Endothelial cell of umbilical vein (primary cell): ENCODE measurements around the gene CNTNAP2.

Experiments used
- GATA2 ChIP-seq: IDR thresholded peaks from 2 replicates; pipeline ENCODE4 v1.7.0; 2011; ENCODE audit warnings: low read depth, mild to moderate bottlenecking, moderate library complexity, mixed read lengths, low read length; ENCODE audit not compliant: insufficient read length, insufficient read depth
- JUN ChIP-seq: IDR thresholded peaks from 2 replicates; pipeline ENCODE4 v1.6.1; 2011; ENCODE audit warnings: borderline replicate concordance, low read depth; ENCODE audit not compliant: insufficient read length, insufficient read depth
- MYC ChIP-seq: IDR thresholded peaks from one replicate; pipeline ENCODE4 v1.6.1; 2011; ENCODE audit warnings: mild to moderate bottlenecking, low read depth, low read length
- POLR2A ChIP-seq: IDR thresholded peaks from 2 replicates; pipeline ENCODE4 v1.6.1; 2012; ENCODE audit warnings: low read depth, mild to moderate bottlenecking, control low read depth, low read length
- POLR2AphosphoS5 ChIP-seq: IDR thresholded peaks from 2 replicates; pipeline ENCODE4 v1.6.1; 2012; ENCODE audit warnings: low read depth, mild to moderate bottlenecking, control low read depth, low read length, moderate library complexity; ENCODE audit not compliant: insufficient read depth
- TF ChIP-seq, protein P1 (sequence below), 2 donors: IDR thresholded peaks; 1 replicate in 1 of 2; 2 replicates in 1 of 2; pipeline ENCODE4 v1.5.1; 2011; ENCODE audit warnings: low read length in 2 of 2, mild to moderate bottlenecking in 2 of 2, moderate library complexity in 2 of 2, control low read depth in 1 of 2, inconsistent platforms in 1 of 2, low read depth in 1 of 2; ENCODE audit not compliant: insufficient read depth in 1 of 2; ENCODE audit errors: extremely low read depth in 1 of 2

DNA sequence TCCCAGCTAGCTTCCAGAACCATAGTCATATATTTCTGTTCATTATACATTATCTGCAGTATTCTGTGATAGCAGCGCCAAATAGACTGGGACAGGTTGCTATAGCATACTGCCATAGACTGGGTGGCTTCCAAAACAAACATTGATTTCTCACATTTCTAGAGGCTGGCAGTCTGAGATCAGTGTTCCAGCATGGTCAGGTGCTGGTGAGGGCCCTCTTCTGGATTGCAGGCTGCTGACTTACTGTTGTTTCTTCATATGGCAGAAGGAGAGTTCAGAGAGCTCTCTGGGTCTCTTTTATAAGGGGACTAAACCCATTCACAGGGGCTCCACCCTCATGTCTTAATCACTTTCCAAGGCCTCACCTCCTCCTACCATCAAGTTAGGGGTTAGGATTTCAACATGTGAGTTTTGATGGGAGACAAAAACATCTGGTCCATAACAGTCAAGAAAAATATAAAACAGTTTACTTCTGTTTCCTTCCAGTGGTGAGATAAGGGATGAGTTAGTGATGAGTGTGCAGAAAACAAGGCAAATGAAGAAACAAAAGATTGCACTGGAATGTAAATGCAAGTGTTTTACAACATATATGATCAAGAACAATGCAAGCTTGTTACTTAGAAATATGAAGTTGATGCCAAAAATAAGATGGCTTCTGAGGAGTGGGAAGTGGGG, 2074.9 kb downstream of the CNTNAP2 start:
- TF ChIP-seq POLR2AphosphoS5 = no peak
- no peak for TF ChIP-seq POLR2A
- no peak for TF ChIP-seq GATA2
- no peak for TF ChIP-seq JUN
- TF ChIP-seq, protein P1, sequence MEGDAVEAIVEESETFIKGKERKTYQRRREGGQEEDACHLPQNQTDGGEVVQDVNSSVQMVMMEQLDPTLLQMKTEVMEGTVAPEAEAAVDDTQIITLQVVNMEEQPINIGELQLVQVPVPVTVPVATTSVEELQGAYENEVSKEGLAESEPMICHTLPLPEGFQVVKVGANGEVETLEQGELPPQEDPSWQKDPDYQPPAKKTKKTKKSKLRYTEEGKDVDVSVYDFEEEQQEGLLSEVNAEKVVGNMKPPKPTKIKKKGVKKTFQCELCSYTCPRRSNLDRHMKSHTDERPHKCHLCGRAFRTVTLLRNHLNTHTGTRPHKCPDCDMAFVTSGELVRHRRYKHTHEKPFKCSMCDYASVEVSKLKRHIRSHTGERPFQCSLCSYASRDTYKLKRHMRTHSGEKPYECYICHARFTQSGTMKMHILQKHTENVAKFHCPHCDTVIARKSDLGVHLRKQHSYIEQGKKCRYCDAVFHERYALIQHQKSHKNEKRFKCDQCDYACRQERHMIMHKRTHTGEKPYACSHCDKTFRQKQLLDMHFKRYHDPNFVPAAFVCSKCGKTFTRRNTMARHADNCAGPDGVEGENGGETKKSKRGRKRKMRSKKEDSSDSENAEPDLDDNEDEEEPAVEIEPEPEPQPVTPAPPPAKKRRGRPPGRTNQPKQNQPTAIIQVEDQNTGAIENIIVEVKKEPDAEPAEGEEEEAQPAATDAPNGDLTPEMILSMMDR (IDR thresholded peaks at IDR 0.05; ENCODE audit: extremely low read depth in 1 of 2, insufficient read depth in 1 of 2, low read depth in 1 of 2, low read length in 2 of 2) = no peak
- no peak for TF ChIP-seq MYC
